GM19452 (cell line): Measurements from ENCODE around the gene LBHD2.
"Not testable (repeated sequence)": the region's sequence is repeated elsewhere in the genome, so short reads cannot be mapped to it uniquely, and the experiment has no call there.

ENCODE experiments used
- ATAC-seq: cut with Tn5 transposase; IDR thresholded peaks from one replicate; pipeline ENCODE4 v1.9.1; 2021; ENCODE audit not compliant: unreplicated experiment

The LBHD2 gene

GRCh38 chr14:103084021-103084919, at the start of gene LBHD2:
Gene LBHD2, plus strand, starts transcription at chr14:103084210. Its CDS starts 1,803 bp downstream, at chr14:103086013.
- no peak for ATAC-seq

- ATAC-seq = no peak
Measured at GRCh38 chr14:103041464-103041863, 42.5 kb upstream of the LBHD2 start.

- no peak for ATAC-seq
Measured at GRCh38 chr14:103043257-103044015, 40.6 kb upstream of the LBHD2 start.

- no peak for ATAC-seq
Measured at GRCh38 chr14:103045371-103045869, 38.6 kb upstream of the LBHD2 start.

GRCh38 chr14:103047453-103047852, 36.6 kb upstream of the LBHD2 start:
- not testable (repeated sequence) for ATAC-seq

- no peak for ATAC-seq
Measured at GRCh38 chr14:103050935-103051334, 33.1 kb upstream of the LBHD2 start.

- no peak for ATAC-seq
Measured at GRCh38 chr14:103052407-103052806, 31.6 kb upstream of the LBHD2 start.

GRCh38 chr14:103055695-103056094, 28.3 kb upstream of the LBHD2 start:
- ATAC-seq = no peak

GRCh38 chr14:103056322-103057027, 27.5 kb upstream of the LBHD2 start:
- ATAC-seq = no peak

GRCh38 chr14:103057028-103057371, 27.0 kb upstream of the LBHD2 start:
- no peak for ATAC-seq

- ATAC-seq = peak; percentile 84
Measured at GRCh38 chr14:103057372-103058163, 26.4 kb upstream of the LBHD2 start, which contains the start of gene CDC42BPB. Gene CDC42BPB, minus strand, starts transcription at chr14:103057549. Its CDS starts 376 bp downstream, at chr14:103057173.

- ATAC-seq = no peak
Measured at GRCh38 chr14:103058164-103059055, 25.6 kb upstream of the LBHD2 start.

GRCh38 chr14:103059556-103059955, 24.5 kb upstream of the LBHD2 start:
- ATAC-seq = no peak

GRCh38 chr14:103061482-103061976, 22.5 kb upstream of the LBHD2 start:
- ATAC-seq = no peak

- ATAC-seq = no peak
Measured at GRCh38 chr14:103064436-103064835, 19.6 kb upstream of the LBHD2 start.

- ATAC-seq = no peak
Measured at GRCh38 chr14:103064978-103065377, 19.0 kb upstream of the LBHD2 start.

- no peak for ATAC-seq
Measured at GRCh38 chr14:103065861-103066260, 18.1 kb upstream of the LBHD2 start.

- ATAC-seq = no peak
Measured at GRCh38 chr14:103066399-103066798, 17.6 kb upstream of the LBHD2 start.
